HG03095 (cell line): Measurements from ENCODE around the gene MCCD1.

Experiments used
- ATAC-seq: cut with Tn5 transposase; IDR thresholded peaks from one replicate; pipeline ENCODE4 v1.9.1; 2021; ENCODE audit warnings: moderate library complexity; ENCODE audit not compliant: unreplicated experiment

Gene MCCD1

GRCh38 chr6:31510007-31510406, 18.8 kb upstream of the MCCD1 start:
- no peak for ATAC-seq

DNA sequence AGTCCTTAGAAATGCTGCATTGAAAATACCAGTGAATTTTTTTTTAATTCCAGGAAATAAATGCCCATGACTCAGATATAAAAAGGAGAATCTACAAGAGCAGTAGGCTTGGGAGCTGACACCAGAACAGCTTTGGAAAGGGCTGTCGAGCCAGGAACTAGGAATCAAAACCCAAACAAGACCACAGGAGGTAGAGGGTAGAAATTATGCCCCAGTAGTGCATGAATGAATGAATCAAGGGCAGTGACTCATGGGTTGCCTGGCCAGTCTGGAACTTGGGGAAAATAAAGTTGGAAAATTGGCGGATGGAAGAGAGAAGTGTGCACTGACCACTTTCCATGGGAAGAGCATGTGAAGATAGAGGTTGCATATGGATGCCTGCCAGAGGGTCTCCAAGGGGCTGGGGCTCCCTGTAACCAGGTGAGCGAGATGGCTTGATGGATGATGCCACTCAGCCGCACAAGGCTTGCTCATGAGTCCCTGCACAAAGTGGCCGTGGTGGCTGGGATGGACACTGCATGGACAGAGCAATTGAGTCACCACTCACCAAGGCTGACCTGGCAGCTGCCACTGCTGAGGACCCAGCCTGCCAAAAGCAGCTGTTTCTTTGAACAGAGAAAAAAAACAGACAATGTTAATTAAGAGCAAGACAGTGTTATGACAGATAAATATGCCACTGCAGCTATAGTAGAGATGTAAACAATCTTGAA, 15.2 kb upstream of the MCCD1 start:
- ATAC-seq = no peak

DNA sequence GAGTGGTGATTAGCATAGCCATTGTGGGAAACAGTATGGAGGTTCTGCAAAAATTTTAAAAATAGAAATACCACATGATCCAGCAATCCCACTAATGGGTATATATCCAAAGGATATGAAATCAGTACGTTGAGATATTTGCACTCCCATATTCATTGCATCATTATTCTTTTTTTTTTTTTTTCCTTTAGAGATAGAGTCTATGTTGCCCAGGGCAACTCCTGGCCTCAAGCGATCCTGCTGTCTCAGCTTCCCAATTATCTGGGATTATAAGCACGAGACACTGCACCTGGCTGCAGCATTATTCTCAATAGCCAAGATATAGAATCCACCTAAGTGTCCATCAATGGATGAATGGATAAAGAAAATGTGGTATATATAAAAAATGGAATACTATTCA, 6.9 kb upstream of the MCCD1 start:
- no peak for ATAC-seq

DNA sequence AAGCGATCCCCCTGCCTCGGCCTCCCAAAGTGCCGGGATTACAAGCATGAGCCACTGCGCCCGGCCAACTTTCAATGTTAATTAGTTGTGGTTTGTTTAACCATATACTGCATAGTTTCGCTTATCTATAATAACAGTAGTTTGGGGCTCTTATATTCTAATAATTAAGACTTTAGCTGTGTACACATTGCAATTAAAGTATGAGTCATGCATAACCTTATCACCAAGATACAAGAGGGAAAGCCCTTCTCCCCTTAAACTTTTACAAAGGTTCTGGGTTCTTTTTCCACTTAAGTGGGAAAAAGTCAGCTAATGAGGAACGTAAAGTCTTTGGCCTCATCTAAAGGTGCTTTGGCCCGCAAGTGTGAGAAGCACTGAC, 3.2 kb upstream of the MCCD1 start:
- no peak for ATAC-seq

GRCh38 chr6:31525932-31526591, 2.7 kb upstream of the MCCD1 start:
- no peak for ATAC-seq

DNA sequence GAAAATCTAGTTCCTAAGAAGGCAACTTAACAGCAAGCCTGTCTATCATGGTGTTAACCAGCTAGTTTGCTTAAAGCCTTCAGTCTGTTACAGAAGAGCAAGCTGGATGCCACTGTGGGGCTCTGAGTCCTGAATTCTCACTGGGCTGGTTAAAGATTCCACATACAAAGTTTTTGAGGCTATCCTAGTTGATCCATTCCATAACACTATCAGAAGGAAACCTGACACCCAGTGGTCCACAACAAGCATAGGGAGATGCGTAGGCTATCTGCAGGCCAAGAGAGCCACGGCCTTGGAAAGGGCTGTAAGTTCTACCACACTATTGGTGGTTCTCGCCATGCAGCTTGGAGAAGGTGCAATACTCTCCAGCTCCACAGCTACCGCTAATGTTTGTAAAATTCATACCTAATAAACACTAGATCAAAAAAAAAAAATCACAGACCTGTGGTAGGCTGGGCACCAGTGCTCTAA, 420 bp upstream of the MCCD1 start:
- ATAC-seq = no peak

- no peak for ATAC-seq
Observed at GRCh38 chr6:31529329-31530150, 778 bp downstream of the MCCD1 start.

DNA sequence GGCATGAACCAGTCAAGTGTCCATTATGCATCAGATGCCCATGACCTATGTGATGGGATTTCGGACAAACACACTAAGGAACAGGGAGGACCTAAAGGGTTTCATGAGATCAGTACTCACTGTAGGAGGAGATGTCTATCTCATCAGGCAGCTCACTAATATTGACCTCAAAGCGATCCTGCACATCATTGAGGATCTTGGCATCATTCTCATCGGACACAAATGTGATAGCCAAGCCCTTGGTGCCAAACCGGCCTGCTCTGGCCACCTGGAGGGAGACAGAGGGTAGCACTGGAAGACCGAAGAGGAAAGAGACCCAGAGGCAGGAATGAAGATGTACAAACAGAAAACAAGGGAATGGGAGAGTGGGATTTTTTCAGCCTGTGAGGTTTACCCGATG, 1.9 kb downstream of the MCCD1 start:
- ATAC-seq = no peak

GRCh38 chr6:31531162-31531561, 2.4 kb downstream of the MCCD1 start:
- ATAC-seq = no peak

- no peak for ATAC-seq
Observed at GRCh38 chr6:31531771-31532643, 3.2 kb downstream of the MCCD1 start.

DNA sequence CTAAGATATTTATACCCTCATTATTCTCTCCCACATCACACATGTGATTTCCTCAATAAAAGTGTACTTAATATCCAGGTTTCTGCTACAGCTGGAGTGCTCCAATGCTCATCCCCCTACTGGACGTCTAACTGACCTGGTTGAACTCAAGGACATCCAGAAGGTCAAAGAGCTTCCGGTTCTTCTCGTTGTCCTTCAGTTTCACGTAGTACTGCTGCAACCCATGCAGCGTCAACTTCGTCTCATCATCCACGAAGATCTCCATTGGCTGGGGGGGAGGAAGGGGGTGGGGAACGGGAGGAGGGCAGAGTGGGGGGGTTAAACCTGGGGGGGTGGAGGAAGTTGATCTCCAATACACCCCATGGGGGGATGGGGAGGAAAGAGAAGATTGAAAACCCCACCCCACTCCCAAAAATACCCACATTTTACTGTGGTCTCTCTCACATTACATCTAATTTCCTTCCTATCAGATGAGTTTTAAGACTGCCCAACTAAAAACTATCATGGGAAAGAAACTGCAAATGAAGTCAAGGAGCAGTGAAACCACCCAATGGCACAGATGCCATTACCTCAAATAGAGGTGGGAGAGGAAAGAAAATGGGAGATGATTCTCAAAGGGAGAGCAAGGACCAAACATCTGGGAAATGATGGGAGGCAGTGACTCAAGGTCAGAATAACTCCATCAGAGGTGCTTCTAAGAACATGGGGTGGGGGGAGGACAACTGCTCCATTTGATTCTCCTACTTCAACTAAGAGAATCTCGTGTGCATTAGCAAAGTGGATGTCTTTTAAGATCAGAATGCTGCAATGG, 4.1 kb downstream of the MCCD1 start:
- no peak for ATAC-seq

DNA sequence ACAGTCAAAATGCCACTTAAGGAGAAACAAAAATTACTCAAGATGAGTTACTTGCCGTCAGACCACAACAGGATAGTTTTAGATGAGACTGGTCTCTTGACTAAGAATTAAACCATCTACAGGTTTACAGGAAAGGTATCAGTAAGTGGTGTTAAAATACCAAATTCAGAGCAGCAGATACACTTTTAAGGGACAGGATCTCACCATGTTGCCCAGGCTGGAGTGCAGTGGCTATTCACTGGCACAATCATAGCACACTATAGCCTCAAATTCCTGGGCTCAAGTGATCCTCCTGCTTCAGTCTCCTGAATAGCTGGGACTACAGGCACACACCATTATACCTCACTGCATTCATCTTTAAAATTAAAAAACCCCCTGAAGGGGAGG, 4.7 kb downstream of the MCCD1 start:
- no peak for ATAC-seq

DNA sequence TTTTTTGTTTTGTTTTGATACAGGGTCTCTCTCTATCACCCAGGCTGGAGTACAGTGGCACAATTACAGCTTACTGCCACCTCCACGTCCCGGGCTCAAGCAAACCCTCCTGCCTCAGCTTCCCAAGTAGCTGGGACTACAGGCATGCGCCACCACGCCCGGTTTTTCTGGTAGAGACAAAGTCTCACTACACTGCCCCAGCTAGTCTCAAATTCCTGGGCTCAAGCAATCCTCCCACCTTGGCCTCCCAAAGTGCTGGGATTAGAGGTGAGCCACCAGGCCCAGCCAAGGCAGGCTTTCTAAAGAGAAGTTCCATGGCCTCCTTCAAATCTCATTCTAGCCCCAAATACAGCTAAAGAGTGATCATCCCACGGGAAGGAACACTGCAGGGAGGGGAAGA, 5.2 kb downstream of the MCCD1 start:
- ATAC-seq = no peak

DNA sequence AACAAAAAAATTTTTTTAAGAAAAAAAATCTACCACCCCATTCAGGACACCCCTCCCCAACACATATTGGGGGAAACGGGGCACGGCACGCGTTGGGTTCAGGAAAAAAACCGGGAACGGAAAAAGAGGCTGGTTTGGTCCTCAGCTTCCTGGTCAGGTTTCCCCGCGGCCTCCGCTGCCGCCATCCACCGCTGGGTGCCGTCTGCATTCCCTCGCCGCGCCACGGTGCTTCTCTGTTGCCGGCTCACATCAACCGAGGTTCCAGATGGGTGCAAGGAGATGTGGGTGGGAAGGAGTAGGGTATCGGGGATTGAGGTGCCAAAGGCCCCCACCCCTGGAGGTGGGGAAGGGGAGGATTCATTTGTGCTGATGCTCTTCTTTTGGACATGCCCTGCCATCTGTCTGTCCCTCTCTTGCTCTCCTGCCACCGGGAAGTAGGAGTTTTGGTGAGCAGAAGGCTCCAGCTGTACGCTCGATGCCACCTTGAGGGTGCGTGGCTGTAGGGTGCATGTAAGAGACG, 5.8 kb downstream of the MCCD1 start:
- ATAC-seq = no peak

- ATAC-seq = no peak
Observed at GRCh38 chr6:31535538-31536324, 7.0 kb downstream of the MCCD1 start.

DNA sequence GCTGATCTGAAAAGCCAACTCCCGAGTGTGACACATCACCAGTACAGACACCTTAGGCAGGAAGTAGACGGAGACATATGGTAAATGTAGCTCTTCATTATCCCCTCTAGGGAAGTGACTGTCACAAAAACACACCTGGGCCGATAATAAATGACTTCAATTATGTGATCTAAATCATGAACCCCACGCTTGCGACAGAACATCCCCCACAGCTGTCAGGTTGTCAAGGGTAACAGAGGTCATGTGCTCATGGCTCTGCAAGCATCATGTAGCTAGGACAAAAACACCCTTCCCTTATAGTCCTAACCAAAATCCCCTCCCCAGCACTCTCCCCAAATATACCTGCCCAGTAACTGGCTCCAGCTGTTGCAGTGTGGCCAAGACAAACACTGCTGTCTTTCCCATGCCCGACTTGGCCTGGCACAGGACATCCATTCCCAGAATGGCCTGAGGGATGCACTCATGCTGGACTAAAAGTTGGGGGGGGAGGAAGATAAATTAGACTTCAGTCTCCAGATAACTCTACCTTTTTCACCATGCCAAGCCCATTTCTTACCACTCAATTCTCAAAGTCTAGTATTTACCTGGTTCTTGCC, 10.1 kb downstream of the MCCD1 start:
- ATAC-seq = no peak

GRCh38 chr6:31540640-31541039, 11.9 kb downstream of the MCCD1 start:
- ATAC-seq = no peak

DNA sequence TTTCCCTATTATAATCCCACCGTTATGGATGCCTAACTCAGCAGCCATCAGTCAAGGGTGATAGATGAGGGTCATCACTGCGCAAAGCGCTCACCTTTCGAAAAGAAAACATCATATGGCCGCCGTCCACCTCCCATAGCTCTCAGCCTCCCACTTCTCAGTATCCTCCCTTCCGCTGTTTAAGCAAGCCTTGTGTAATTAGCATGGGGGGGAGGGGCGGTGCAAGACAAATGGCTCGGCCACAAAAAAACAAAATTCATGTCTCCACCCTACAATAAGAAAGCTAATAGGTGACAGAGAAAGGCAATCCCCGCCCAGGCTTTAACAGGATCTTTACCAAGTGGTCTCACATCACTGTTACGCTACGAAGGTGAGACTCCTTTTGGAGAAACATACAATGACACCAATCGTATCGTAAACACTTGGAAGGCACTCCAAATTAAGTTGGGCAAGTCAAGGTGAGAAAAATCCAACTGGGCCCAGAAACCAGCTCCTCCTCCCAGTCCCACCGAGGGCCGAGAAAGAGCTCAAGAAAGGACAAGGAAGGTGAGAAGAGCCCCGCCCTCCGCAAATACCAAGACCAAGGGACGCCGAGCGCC, 12.4 kb downstream of the MCCD1 start:
- ATAC-seq = no peak
